Stomach smooth muscle (tissue), 2 donors: ENCODE data around the gene DHRS7B.
"Not testable (repeated sequence)": the region's sequence is repeated elsewhere in the genome, so short reads cannot be mapped to it uniquely, and the experiment has no call there.

Experiments used
- H3K27ac ChIP-seq: one replicate; pipeline ENCODE4 v1.7.0; 2013; ENCODE audit warnings: mild to moderate bottlenecking, low read length, inconsistent platforms
- H3K27me3 ChIP-seq, 2 donors: one replicate each; pipeline ENCODE4 v1.7.0; 2013; ENCODE audit warnings: low read length in 2 of 2; ENCODE audit not compliant: insufficient read depth in 2 of 2, control insufficient read depth in 1 of 2
- H3K36me3 ChIP-seq, 2 donors: one replicate each; pipeline ENCODE4 v1.7.0; 2013; ENCODE audit warnings: low read length in 2 of 2; ENCODE audit not compliant: control insufficient read depth in 2 of 2, insufficient read depth in 2 of 2
- H3K4me1 ChIP-seq: one replicate; pipeline ENCODE4 v1.7.0; 2013; ENCODE audit warnings: low read length; ENCODE audit not compliant: control insufficient read depth, insufficient read depth
- H3K4me3 ChIP-seq, 2 donors: one replicate each; pipeline ENCODE4 v1.7.0; 2013; ENCODE audit warnings: low read length in 2 of 2
- H3K9ac ChIP-seq, 2 donors: one replicate each; pipeline ENCODE4 v1.7.0; 2013; ENCODE audit warnings: low read length in 2 of 2, mild to moderate bottlenecking in 1 of 2
- H3K9me3 ChIP-seq, 2 donors: one replicate each; pipeline ENCODE4 v1.7.0; 2013; ENCODE audit warnings: low read length in 2 of 2; ENCODE audit not compliant: control insufficient read depth in 2 of 2
- donor health status: healthy.
- donor health status: Pancreatic carcinoma.

Gene DHRS7B

GRCh38 chr17:21126645-21127508 is at the start of gene DHRS7B:
Gene DHRS7B, plus strand, starts transcription at chr17:21126964. Its CDS starts 8 bp downstream, at chr17:21126972.
- Histone ChIP-seq H3K27me3 (no peaks in the 10 kb centered on the region), H3K4me1 (peaks cover 11% of the 10 kb centered on the region), H3K9ac (peak within 1 kb of the TSS; percentile 65 to 93), H3K9me3 (no peaks in the 10 kb centered on the region), H3K27ac (peak within 1 kb of the TSS; percentile 88), H3K4me3 (peak within 1 kb of the TSS; percentile 80 to 99), H3K36me3 (no peaks in the 10 kb centered on the region)

- no peak overlapping the region for H3K4me3 ChIP-seq
- no peak overlapping the region for H3K27ac ChIP-seq
- no peaks in the 10 kb centered on the region for H3K27me3 ChIP-seq
- H3K9me3 ChIP-seq, result no peaks in the 10 kb centered on the region
- no peak overlapping the region for H3K9ac ChIP-seq
- H3K4me1 ChIP-seq, result peaks cover 5% of the 10 kb centered on the region
- no peaks in the 10 kb centered on the region for H3K36me3 ChIP-seq
Observed at GRCh38 chr17:21077281-21077680, 49.5 kb upstream of the DHRS7B start.

GRCh38 chr17:21078016-21078780 is 48.6 kb upstream of the DHRS7B start:
- no peak overlapping the region for H3K4me3 ChIP-seq
- no peaks in the 10 kb centered on the region for H3K9me3 ChIP-seq
- H3K36me3 ChIP-seq, result no peaks in the 10 kb centered on the region
- H3K27ac ChIP-seq, result no peak overlapping the region
- H3K4me1 ChIP-seq, result peaks cover 5% of the 10 kb centered on the region
- no peak overlapping the region for H3K9ac ChIP-seq
- no peaks in the 10 kb centered on the region for H3K27me3 ChIP-seq

- Histone ChIP-seq H3K4me1 (peaks cover 5% of the 10 kb centered on the region), H3K9me3 (no peaks in the 10 kb centered on the region), H3K9ac (no peak overlapping the region), H3K27me3 (no peaks in the 10 kb centered on the region), H3K27ac (no peak overlapping the region), H3K4me3 (no peak overlapping the region), H3K36me3 (no peaks in the 10 kb centered on the region)
Observed at GRCh38 chr17:21079196-21079595, 47.6 kb upstream of the DHRS7B start.

- no peaks in the 10 kb centered on the region for H3K4me1 ChIP-seq
- H3K27ac ChIP-seq, result no peak overlapping the region
- H3K27me3 ChIP-seq, result no peaks in the 10 kb centered on the region
- H3K36me3 ChIP-seq, result no peaks in the 10 kb centered on the region
- no peak overlapping the region for H3K4me3 ChIP-seq
- no peaks in the 10 kb centered on the region for H3K9me3 ChIP-seq
- H3K9ac ChIP-seq, result no peak overlapping the region
Observed at GRCh38 chr17:21082001-21082436, 44.7 kb upstream of the DHRS7B start.

- not testable (repeated sequence) for H3K4me3 ChIP-seq, H3K9me3 ChIP-seq, H3K27me3 ChIP-seq, H3K9ac ChIP-seq, H3K27ac ChIP-seq, H3K4me1 ChIP-seq, H3K36me3 ChIP-seq
Observed at GRCh38 chr17:21085280-21085679, 41.5 kb upstream of the DHRS7B start.

- Histone ChIP-seq H3K27ac (no peak overlapping the region), H3K4me3 (no peak overlapping the region), H3K9me3 (no peaks in the 10 kb centered on the region), H3K36me3 (no peaks in the 10 kb centered on the region), H3K4me1 (no peaks in the 10 kb centered on the region), H3K27me3 (no peaks in the 10 kb centered on the region), H3K9ac (no peak overlapping the region)
Observed at GRCh38 chr17:21085707-21086106, 41.1 kb upstream of the DHRS7B start.

- Histone ChIP-seq H3K27me3 (no peaks in the 10 kb centered on the region), H3K9ac (no peak overlapping the region), H3K9me3 (no peaks in the 10 kb centered on the region), H3K27ac (no peak overlapping the region), H3K4me1 (no peaks in the 10 kb centered on the region), H3K4me3 (no peak overlapping the region), H3K36me3 (no peaks in the 10 kb centered on the region)
Observed at GRCh38 chr17:21089145-21089544, 37.6 kb upstream of the DHRS7B start.

GRCh38 chr17:21089933-21090901 is 36.5 kb upstream of the DHRS7B start:
- H3K27ac ChIP-seq, result no peak overlapping the region
- H3K9ac ChIP-seq, result no peak overlapping the region
- no peaks in the 10 kb centered on the region for H3K27me3 ChIP-seq
- H3K36me3 ChIP-seq, result no peaks in the 10 kb centered on the region
- H3K4me3 ChIP-seq, result no peak overlapping the region
- H3K9me3 ChIP-seq, result no peaks in the 10 kb centered on the region
- no peaks in the 10 kb centered on the region for H3K4me1 ChIP-seq

- Histone ChIP-seq H3K4me3 (no peak overlapping the region), H3K27ac (no peak overlapping the region), H3K4me1 (no peaks in the 10 kb centered on the region), H3K9ac (no peak overlapping the region), H3K36me3 (no peaks in the 10 kb centered on the region), H3K9me3 (no peaks in the 10 kb centered on the region), H3K27me3 (no peaks in the 10 kb centered on the region)
Observed at GRCh38 chr17:21090902-21091618, 35.7 kb upstream of the DHRS7B start.
